ENCODE measurements around the gene FNTB. TPM values are rescaled to one million over a fixed set of nuclear protein-coding genes. Genes with fewer than 3 reads are reported as not detected.

Gene FNTB
- total RNA-seq, 1 donor from 2014 or later, result 5.3 TPM

- FAIRE-seq (no peak), DNase-seq (ENCODE audit: low spot score in 2 of 2) (no peak)
Measured at GRCh38 chr14:65104791-65105190, 118.1 kb downstream of the FNTB start.

- no peak for DNase-seq (ENCODE audit: low spot score in 2 of 2)
- FAIRE-seq, result no peak
Measured at GRCh38 chr14:65106316-65106715, 119.6 kb downstream of the FNTB start.

- no peak for DNase-seq (ENCODE audit: low spot score in 2 of 2)
- no peak for FAIRE-seq
Measured at GRCh38 chr14:65106736-65107135, 120.0 kb downstream of the FNTB start.

GRCh38 chr14:65107200-65107599, 120.5 kb downstream of the FNTB start:
- FAIRE-seq (no peak), DNase-seq (ENCODE audit: low spot score in 2 of 2) (no peak)

GRCh38 chr14:65109357-65109756, 122.7 kb downstream of the FNTB start:
- no peak for FAIRE-seq
- no peak for DNase-seq (ENCODE audit: low spot score in 2 of 2)

- DNase-seq (ENCODE audit: low spot score in 2 of 2) (no peak), FAIRE-seq (no peak)
Measured at GRCh38 chr14:65110525-65110924, 123.8 kb downstream of the FNTB start.

Small RNA genes lying within 50 kb of the gene (small RNA-seq; reads per million reads assigned to genes)
- 0.38 reads per million, percentile 25 among the genes with 10 or more reads in this experiment for gene MIR4706

Other genes with a start within 250 kb of the FNTB start
- 16.7 TPM for gene SPTB, start 107.0 kb upstream of the FNTB start, total RNA-seq
- 32.2 TPM for gene CHURC1, start 72.4 kb upstream of the FNTB start, total RNA-seq
- gene GPX2, start 44.1 kb upstream of the FNTB start, total RNA-seq, result not detected
- gene RAB15, start 14.6 kb upstream of the FNTB start, total RNA-seq, result 24.1 TPM
- gene MAX, start 115.6 kb downstream of the FNTB start, total RNA-seq, result 69.7 TPM

Data from frontal cortex (tissue), 4 donors.